Panc1 (cell line): ENCODE measurements around the gene CD207. TPM values are rescaled to one million over a fixed set of nuclear protein-coding genes. Genes with fewer than 3 reads are reported as not detected.

Experiments
- ATAC-seq: fragments of 200-7000 bp; cut with Tn5 transposase; 2 replicates; pipeline ENCODE4 v1.9.1; 2020; ENCODE audit warnings: mild to moderate bottlenecking, moderate library complexity
- BruUV-seq: library from RNA; stranded (reverse); fragments of 400-500 nt; replicated peaks from 2 replicates; lab custom pipeline; 2021; lab: Mats Ljungman, UMichigan
- CTCF ChIA-PET: fragments of 300-600 bp; sonication (Branson Sonifier 250); formaldehyde crosslinking; loops from one replicate; lab custom pipeline; 2022; ENCODE audit warnings: antibody characterized with exemption; lab: Charles Lee
- POLR2A ChIA-PET: fragments of 300-600 bp; sonication (Branson Sonifier 250); formaldehyde crosslinking; loops from one replicate; lab custom pipeline; 2022; ENCODE audit warnings: antibody characterized with exemption; lab: Charles Lee
- DNase-seq: peaks from one replicate; pipeline ENCODE4 v3.0.0-alpha.2; 2010; ENCODE audit warnings: low read depth, low spot score
- H3K27ac ChIP-seq: 2 replicates; pipeline ENCODE4 v1.5.1; 2011; ENCODE audit warnings: mild to moderate bottlenecking, low read length, inconsistent platforms
- H3K27me3 ChIP-seq: fragments of 200-500 bp; sonication (Bioruptor generic); 2 replicates; pipeline ENCODE4 v1.6.0; 2014; ENCODE audit warnings: low read length, inconsistent platforms; ENCODE audit not compliant: control insufficient read depth, insufficient read depth
- H3K36me3 ChIP-seq: fragments of 200-500 bp; sonication (Bioruptor generic); 2 replicates; pipeline ENCODE4 v1.5.1; 2014; ENCODE audit warnings: inconsistent platforms, mild to moderate bottlenecking, low read length, moderate library complexity; ENCODE audit not compliant: control insufficient read depth, insufficient read depth
- H3K4me1 ChIP-seq: 2 replicates; pipeline ENCODE4 v1.5.1; 2011; ENCODE audit warnings: inconsistent platforms, mild to moderate bottlenecking, low read length, moderate library complexity; ENCODE audit not compliant: control insufficient read depth, insufficient read depth
- H3K4me3 ChIP-seq, 2 experiments: 2 replicates each; pipeline ENCODE4 v1.5.1; 2011 to 2012; ENCODE audit warnings: low read depth in 2 of 2, low read length in 2 of 2, mild to moderate bottlenecking in 2 of 2, inconsistent platforms in 1 of 2, moderate library complexity in 1 of 2
- H3K9me3 ChIP-seq: fragments of 200-500 bp; sonication (Bioruptor generic); 2 replicates; pipeline ENCODE4 v1.5.1; 2014; ENCODE audit warnings: low read depth, mild to moderate bottlenecking, inconsistent platforms, low read length, moderate library complexity; ENCODE audit not compliant: control insufficient read depth, insufficient read depth
- POLR2AphosphoS5 ChIP-seq: IDR thresholded peaks from 2 replicates; pipeline ENCODE4 v1.6.1; 2012; ENCODE audit warnings: mild to moderate bottlenecking, low read depth, low read length, moderate library complexity
- SIN3A ChIP-seq: IDR thresholded peaks from 2 replicates; pipeline ENCODE4 v1.6.1; 2012; ENCODE audit warnings: low read depth, mild to moderate bottlenecking, low read length, moderate library complexity, borderline replicate concordance; ENCODE audit not compliant: insufficient read depth
- TCF7L2 ChIP-seq: IDR thresholded peaks from 2 replicates; pipeline ENCODE4 v1.6.1; 2011; ENCODE audit warnings: mild to moderate bottlenecking, low read depth, low read length, inconsistent platforms
- in situ Hi-C: cut with HindIII; loops from 2 replicates; pipeline ENCODE4 v1.10.0; 2016; ENCODE audit warnings: low sequenced_read_pairs, low pct_unique_long_range_greater_than_20kb
- intact Hi-C: fragments of 100-400 bp; cut with micrococcal nuclease; formaldehyde crosslinking; loops from one replicate; pipeline ENCODE4 v1.10.0; 2022; ENCODE audit not compliant: unreplicated experiment
- total RNA-seq: library from RNA; stranded (reverse); gene quantifications from one replicate; pipeline ENCODE4 v1.2.1, GENCODE V29; 2021; ENCODE audit not compliant: unreplicated experiment
- TF ChIP-seq, protein P1 (sequence below): fragments of 450-650 bp; IDR thresholded peaks from 2 replicates; pipeline ENCODE4 v1.5.1; 2017; ENCODE audit warnings: mild to moderate bottlenecking
- TF ChIP-seq, protein P2 (sequence below), 2 experiments: IDR thresholded peaks; 2 replicates each; pipeline ENCODE4 v1.6.1; 2011 to 2012; ENCODE audit warnings: low read depth in 2 of 2, control low read depth in 1 of 2, low read length in 1 of 2, mild to moderate bottlenecking in 1 of 2, moderate library complexity in 1 of 2; ENCODE audit not compliant: insufficient read depth in 1 of 2

Gene CD207
- total RNA-seq, 1 experiment from 2014 or later: not detected

- ChIA-PET POLR2A (no interaction called here), CTCF (no interaction called here)
- Histone ChIP-seq H3K4me3 (no peak overlapping the region), H3K36me3 (no peaks in the 10 kb centered on the region), H3K9me3 (no peaks in the 10 kb centered on the region), H3K27ac (no peak overlapping the region), H3K27me3 (peaks cover 8% of the 10 kb centered on the region), H3K4me1 (no peaks in the 10 kb centered on the region)
- in situ Hi-C loops (no loop called here), intact Hi-C loops (no loop called here)
- BruUV-seq: no TSS peak
- ATAC-seq (no peak), DNase-seq (no peak)
- TF ChIP-seq SIN3A: no peak
- TF ChIP-seq, protein P1, sequence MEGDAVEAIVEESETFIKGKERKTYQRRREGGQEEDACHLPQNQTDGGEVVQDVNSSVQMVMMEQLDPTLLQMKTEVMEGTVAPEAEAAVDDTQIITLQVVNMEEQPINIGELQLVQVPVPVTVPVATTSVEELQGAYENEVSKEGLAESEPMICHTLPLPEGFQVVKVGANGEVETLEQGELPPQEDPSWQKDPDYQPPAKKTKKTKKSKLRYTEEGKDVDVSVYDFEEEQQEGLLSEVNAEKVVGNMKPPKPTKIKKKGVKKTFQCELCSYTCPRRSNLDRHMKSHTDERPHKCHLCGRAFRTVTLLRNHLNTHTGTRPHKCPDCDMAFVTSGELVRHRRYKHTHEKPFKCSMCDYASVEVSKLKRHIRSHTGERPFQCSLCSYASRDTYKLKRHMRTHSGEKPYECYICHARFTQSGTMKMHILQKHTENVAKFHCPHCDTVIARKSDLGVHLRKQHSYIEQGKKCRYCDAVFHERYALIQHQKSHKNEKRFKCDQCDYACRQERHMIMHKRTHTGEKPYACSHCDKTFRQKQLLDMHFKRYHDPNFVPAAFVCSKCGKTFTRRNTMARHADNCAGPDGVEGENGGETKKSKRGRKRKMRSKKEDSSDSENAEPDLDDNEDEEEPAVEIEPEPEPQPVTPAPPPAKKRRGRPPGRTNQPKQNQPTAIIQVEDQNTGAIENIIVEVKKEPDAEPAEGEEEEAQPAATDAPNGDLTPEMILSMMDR: no peak
- no peak for TF ChIP-seq POLR2AphosphoS5
- TF ChIP-seq TCF7L2: no peak
- TF ChIP-seq, protein P2, sequence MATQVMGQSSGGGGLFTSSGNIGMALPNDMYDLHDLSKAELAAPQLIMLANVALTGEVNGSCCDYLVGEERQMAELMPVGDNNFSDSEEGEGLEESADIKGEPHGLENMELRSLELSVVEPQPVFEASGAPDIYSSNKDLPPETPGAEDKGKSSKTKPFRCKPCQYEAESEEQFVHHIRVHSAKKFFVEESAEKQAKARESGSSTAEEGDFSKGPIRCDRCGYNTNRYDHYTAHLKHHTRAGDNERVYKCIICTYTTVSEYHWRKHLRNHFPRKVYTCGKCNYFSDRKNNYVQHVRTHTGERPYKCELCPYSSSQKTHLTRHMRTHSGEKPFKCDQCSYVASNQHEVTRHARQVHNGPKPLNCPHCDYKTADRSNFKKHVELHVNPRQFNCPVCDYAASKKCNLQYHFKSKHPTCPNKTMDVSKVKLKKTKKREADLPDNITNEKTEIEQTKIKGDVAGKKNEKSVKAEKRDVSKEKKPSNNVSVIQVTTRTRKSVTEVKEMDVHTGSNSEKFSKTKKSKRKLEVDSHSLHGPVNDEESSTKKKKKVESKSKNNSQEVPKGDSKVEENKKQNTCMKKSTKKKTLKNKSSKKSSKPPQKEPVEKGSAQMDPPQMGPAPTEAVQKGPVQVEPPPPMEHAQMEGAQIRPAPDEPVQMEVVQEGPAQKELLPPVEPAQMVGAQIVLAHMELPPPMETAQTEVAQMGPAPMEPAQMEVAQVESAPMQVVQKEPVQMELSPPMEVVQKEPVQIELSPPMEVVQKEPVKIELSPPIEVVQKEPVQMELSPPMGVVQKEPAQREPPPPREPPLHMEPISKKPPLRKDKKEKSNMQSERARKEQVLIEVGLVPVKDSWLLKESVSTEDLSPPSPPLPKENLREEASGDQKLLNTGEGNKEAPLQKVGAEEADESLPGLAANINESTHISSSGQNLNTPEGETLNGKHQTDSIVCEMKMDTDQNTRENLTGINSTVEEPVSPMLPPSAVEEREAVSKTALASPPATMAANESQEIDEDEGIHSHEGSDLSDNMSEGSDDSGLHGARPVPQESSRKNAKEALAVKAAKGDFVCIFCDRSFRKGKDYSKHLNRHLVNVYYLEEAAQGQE (IDR thresholded peaks at IDR 0.05; ENCODE audit: insufficient read depth in 1 of 2, low read depth in 2 of 2, low read length in 1 of 2): no peak
These were observed 12.8 kb downstream of the CD207 start for GRCh38 chr2:70822843-70823242.

DNA sequence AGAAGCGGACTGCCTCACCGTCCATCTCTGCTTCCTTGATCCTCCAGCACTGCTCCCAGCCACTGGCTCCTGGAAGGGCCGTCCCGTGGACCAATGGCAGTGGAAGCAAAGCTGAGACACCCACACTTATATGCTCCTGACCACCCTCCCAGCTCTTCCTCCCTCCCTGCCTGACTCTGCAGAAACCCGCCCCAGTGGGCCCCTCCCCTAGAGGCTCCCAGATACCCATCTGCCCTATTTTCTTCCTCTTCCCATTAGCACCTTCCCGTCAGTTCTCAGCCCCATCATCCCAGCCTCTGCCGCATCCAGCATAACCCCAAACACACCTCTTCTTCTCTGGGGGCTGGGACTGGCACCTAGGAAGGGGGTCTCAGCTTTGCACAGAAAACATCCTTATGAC, 15.1 kb downstream of the CD207 start, which contains the start of gene CLEC4F:
TSS of gene CLEC4F (minus strand) at position 101 of the 400 bp plus-strand sequence. CDS start at position 25, 76 bp downstream.
- H3K4me1 ChIP-seq: no peaks in the 10 kb centered on the region
- CTCF ChIA-PET: no interaction called here
- no peak within 1 kb of the TSS for H3K27ac ChIP-seq
- no TSS peak for BruUV-seq
- H3K9me3 ChIP-seq: no peaks in the 10 kb centered on the region
- no peak for ATAC-seq
- no peak for DNase-seq
- TF ChIP-seq, protein P1: no peak
- no peak for TF ChIP-seq TCF7L2
- no peak for TF ChIP-seq POLR2AphosphoS5
- no peak for TF ChIP-seq SIN3A
- TF ChIP-seq, protein P2 (IDR thresholded peaks at IDR 0.05; ENCODE audit: insufficient read depth in 1 of 2, low read depth in 2 of 2, low read length in 1 of 2): no peak
- intact Hi-C loops: no loop called here
- POLR2A ChIA-PET: no interaction called here
- in situ Hi-C loops: no loop called here
- H3K36me3 ChIP-seq: no peaks in the 10 kb centered on the region
- H3K4me3 ChIP-seq: no peak within 1 kb of the TSS
- H3K27me3 ChIP-seq: peaks cover 25% of the 10 kb centered on the region
